Thyroid gland (tissue), 4 donors: ENCODE results near the gene CFDP1. TPM values are rescaled to one million over a fixed set of nuclear protein-coding genes. Genes with fewer than 3 reads are reported as not detected.

Source experiments
- DNase-seq, 2 donors: peaks; one replicate each; pipeline ENCODE4 v3.0.0-alpha.2; 2019
- H3K27ac ChIP-seq, 3 donors: fragments of 200-600 bp; sonication (generic); 1 replicate in 2 of 3; 2 replicates in 1 of 3; pipeline ENCODE4 v1.5.1; 2016 to 2019; ENCODE audit warnings: mild to moderate bottlenecking in 1 of 3, moderate library complexity in 1 of 3
- H3K27me3 ChIP-seq: fragments of 200-600 bp; sonication (generic); one replicate; pipeline ENCODE4 v1.5.1; 2019
- H3K36me3 ChIP-seq, 2 donors: fragments of 200-600 bp; sonication (generic); one replicate each; pipeline ENCODE4 v1.5.1; 2016 to 2019
- H3K4me1 ChIP-seq, 2 donors: fragments of 200-600 bp; sonication (generic); one replicate each; pipeline ENCODE4 v1.5.1; 2017 to 2019
- H3K4me3 ChIP-seq, 3 donors: fragments of 200-600 bp; sonication (generic); replicated peaks in 1 of 3; 1 replicate in 2 of 3; 2 replicates in 1 of 3; pipeline ENCODE4 v1.5.1; 2016; ENCODE audit warnings: mild to moderate bottlenecking in 1 of 3
- H3K9me3 ChIP-seq: fragments of 200-600 bp; sonication (generic); one replicate; pipeline ENCODE4 v1.5.1; 2017
- CTCF ChIP-seq, 6 experiments: fragments of 200-600 bp in 3 of 6; fragments of 450-650 bp in 3 of 6; sonication (generic) in 3 of 6; IDR thresholded peaks; one replicate each; pipeline ENCODE4 v1.5.1; 2016 to 2019; ENCODE audit warnings: antibody characterized with exemption in 6 of 6, mild to moderate bottlenecking in 2 of 6, inconsistent platforms in 1 of 6, moderate library complexity in 1 of 6
- POLR2A ChIP-seq, 2 donors: fragments of 450-650 bp; IDR thresholded peaks; one replicate each; pipeline ENCODE4 v1.6.1; 2017; ENCODE audit warnings: antibody characterized with exemption in 2 of 2, mild to moderate bottlenecking in 2 of 2, moderate library complexity in 1 of 2
- WGBS, 2 donors: methylation state at CpG; one replicate each; pipeline ENCODE4 v1.1.5; 2017; 5-methylcytosine and 5-hydroxymethylcytosine counted together
- intact Hi-C: fragments of 100-400 bp; cut with DNase I; formaldehyde crosslinking; loops from one replicate; pipeline ENCODE4 v1.15.1; 2023
- total RNA-seq, 4 donors: library from RNA; depleted of rRNA; stranded (reverse); fragments of >200 nt; gene quantifications; one replicate each; pipeline ENCODE4 v1.2.3, GENCODE V29; 2016

CFDP1 gene
- total RNA-seq, 4 donors from 2014 or later, result 50.5 to 77.9 (median 60.7) TPM

- Histone ChIP-seq H3K27me3 (no peaks in the 10 kb centered on the region), H3K4me1 (peaks cover 73 to 86% of the 10 kb centered on the region in 2 donors), H3K27ac (peak overlapping the region; percentile 69 to 79 (median 78)), H3K9me3 (no peaks in the 10 kb centered on the region), H3K4me3 (no peak overlapping the region), H3K36me3 (no peaks in the 10 kb centered on the region)
- 42 to 46% methylated on average over 13 to 14 of the region's 15 CpGs for WGBS, 2 donors
- TF ChIP-seq POLR2A (IDR thresholded peaks at IDR 0.05) (no peak), CTCF (IDR thresholded peaks at IDR 0.05) (no peak)
- intact Hi-C loops, result no loop called here
- DNase-seq, result peak; percentile 71 to 80
Observed at GRCh38 chr16:75252946-75253911, 180.1 kb downstream of the CFDP1 start.

- DNase-seq, result no peak
- intact Hi-C loops, result no loop called here
- Histone ChIP-seq H3K27ac (peak overlapping the region; percentile 69 to 79 (median 78)), H3K27me3 (no peaks in the 10 kb centered on the region), H3K4me3 (no peak overlapping the region), H3K9me3 (no peaks in the 10 kb centered on the region), H3K4me1 (peaks cover 65 to 86% of the 10 kb centered on the region in 2 donors), H3K36me3 (no peaks in the 10 kb centered on the region)
- no peak for TF ChIP-seq POLR2A (IDR thresholded peaks at IDR 0.05)
- TF ChIP-seq CTCF (IDR thresholded peaks at IDR 0.05), result no peak
- 69 to 72% methylated on average over 23 to 24 of the region's 24 CpGs for WGBS, 2 donors
Observed at GRCh38 chr16:75252049-75252864, 181.0 kb downstream of the CFDP1 start.

- peak within 1 kb of the TSS; percentile 59 to 80 (median 71) for H3K4me3 ChIP-seq
- H3K4me1 ChIP-seq, result peaks cover 57 to 86% of the 10 kb centered on the region in 2 donors
- H3K36me3 ChIP-seq, result no peaks in the 10 kb centered on the region
- peak within 1 kb of the TSS; percentile 72 to 91 (median 90) for H3K27ac ChIP-seq
- no peaks in the 10 kb centered on the region for H3K9me3 ChIP-seq
- intact Hi-C loops, result no loop called here
- DNase-seq, result peak; percentile 88 to 91
- peak; percentile 67 to 91 for TF ChIP-seq POLR2A (IDR thresholded peaks at IDR 0.05)
- TF ChIP-seq CTCF (IDR thresholded peaks at IDR 0.05), result no peak
- no peaks in the 10 kb centered on the region for H3K27me3 ChIP-seq
- 15 to 40% methylated on average over 4 of the region's 84 CpGs for WGBS, 2 donors
Observed at GRCh38 chr16:75251280-75252048, 181.8 kb downstream of the CFDP1 start, which contains the start of gene BCAR1. TSS of gene BCAR1 (minus strand) at chr16:75251624. CDS start at chr16:75251482, 142 bp downstream.

GRCh38 chr16:75250809-75251279 is 182.5 kb downstream of the CFDP1 start:
- 0% methylated on average over 5 to 10 of the region's 59 CpGs for WGBS, 2 donors
- H3K36me3 ChIP-seq, result no peaks in the 10 kb centered on the region
- peak in 1 of 2 donors; percentile 50 for DNase-seq
- H3K27ac ChIP-seq, result peak overlapping the region; percentile 72 to 91 (median 90)
- H3K4me1 ChIP-seq, result peaks cover 56 to 86% of the 10 kb centered on the region in 2 donors
- intact Hi-C loops, result no loop called here
- no peaks in the 10 kb centered on the region for H3K27me3 ChIP-seq
- H3K4me3 ChIP-seq, result peak overlapping the region; percentile 59 to 80 (median 71)
- H3K9me3 ChIP-seq, result no peaks in the 10 kb centered on the region
- TF ChIP-seq CTCF (IDR thresholded peaks at IDR 0.05), result no peak
- TF ChIP-seq POLR2A (IDR thresholded peaks at IDR 0.05), result no peak
